HL-60/S4 treated with phorbol 12-myristate 13-acetate at 8.2 ng/mL for 4 days and 3 days (cell line): ENCODE measurements around the gene FGD1.
"Not testable (repeated sequence)": the region's sequence is repeated elsewhere in the genome, so short reads cannot be mapped to it uniquely, and the experiment has no call there.

Experiments used
- in situ Hi-C: fragments of 300-500 bp; cut with MboI; formaldehyde crosslinking; loops from 2 replicates; pipeline ENCODE4 v1.15.0; 2022; ENCODE audit warnings: low sequenced_read_pairs

The FGD1 gene

DNA sequence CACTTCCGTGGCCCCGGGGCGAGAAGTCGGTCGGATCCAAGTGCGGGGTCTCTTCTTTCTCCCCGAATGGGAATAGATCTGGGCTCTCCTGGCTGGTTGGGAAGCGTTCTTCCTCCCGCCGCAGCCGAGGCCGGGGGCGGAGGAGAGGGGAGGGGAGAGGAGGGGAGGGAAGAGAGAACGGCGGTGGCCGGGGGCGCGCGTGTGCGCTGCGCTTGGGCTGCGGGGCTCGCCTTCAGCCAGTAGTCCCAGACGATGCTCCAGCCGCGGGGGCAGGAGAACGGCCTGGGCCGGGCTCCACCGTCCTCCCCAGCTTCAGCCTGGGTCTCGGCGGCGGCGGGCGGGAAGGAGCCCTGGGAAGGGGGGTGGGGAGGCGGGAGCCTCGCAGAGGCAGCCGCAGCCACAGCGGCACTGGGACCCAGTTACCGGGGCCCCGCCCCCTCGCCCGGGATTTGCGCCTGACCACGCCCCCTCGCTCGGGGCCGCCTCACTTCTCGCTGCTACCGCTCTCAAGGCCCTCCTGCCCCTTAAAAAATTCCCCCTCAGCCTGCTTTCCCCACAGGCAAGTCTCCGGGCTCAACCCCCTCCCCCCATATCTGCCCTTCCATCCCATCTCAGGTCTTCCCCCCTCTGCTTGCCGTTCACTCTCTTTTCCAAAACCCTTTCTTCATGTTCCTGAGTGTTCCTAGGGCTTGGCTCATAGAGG, at the start of gene FGD1:
TSS of gene FGD1 (minus strand) at position 421 of the 703 bp plus-strand sequence. CDS start 802 bp downstream, outside the sequence.
- in situ Hi-C loops = no loop called here

DNA sequence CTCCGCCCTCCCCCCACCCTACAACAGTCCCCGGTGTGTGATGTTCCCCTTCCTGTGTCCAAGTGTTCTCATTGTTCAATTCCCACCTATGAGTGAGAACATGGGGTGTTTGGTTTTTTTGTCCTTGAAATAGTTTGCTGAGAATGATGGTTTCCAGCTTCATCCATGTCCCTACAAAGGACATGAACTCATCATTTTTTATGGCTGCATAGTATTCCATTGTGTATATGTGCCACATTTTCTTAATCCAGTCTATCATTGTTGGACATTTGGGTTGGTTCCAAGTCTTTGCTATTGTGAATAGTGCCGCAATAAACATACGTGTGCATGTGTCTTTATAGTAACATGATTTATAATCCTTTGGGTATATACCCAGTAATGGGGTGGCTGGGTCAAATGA, 46.2 kb upstream of the FGD1 start:
- in situ Hi-C loops = not testable (repeated sequence)

DNA sequence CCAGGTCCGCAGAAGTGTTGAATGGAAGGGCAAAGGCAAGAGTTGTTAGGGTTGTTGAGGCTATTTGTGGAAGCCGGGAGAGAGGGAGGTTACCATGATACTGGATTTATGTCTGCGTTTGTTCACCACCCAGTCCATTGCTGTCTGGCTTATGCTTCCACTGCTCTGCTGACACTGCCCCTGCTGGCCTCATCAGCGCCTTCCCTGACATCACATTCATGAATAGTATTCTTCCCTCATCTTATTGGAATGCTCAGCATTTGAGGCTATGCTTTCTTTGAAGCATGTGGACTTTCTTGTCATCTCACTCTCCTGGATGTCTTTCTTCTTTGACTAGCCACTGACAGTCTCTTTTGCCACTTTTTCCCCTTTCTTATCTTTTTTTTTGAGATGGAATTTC, 44.3 kb upstream of the FGD1 start:
- in situ Hi-C loops = no loop called here

DNA sequence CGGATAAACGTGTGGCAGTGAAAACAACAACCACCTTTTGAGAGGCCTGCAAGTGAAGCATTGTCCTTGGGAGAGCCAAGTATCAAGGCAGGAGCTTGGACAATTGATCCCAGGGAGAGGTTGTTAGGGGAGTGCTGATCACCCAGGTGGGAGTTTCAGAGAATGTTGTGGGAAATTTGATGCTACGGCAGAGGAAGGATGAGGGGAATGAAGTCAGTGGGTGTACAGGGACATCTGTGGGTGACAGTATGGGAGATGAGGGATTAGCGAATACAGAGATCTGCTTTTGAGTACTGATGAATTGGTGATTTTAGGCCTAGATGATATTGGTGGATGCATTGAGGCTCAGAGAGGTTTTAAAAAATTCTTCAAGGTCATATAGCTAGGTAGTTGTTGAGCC, 38.2 kb upstream of the FGD1 start:
- in situ Hi-C loops = no loop called here

DNA sequence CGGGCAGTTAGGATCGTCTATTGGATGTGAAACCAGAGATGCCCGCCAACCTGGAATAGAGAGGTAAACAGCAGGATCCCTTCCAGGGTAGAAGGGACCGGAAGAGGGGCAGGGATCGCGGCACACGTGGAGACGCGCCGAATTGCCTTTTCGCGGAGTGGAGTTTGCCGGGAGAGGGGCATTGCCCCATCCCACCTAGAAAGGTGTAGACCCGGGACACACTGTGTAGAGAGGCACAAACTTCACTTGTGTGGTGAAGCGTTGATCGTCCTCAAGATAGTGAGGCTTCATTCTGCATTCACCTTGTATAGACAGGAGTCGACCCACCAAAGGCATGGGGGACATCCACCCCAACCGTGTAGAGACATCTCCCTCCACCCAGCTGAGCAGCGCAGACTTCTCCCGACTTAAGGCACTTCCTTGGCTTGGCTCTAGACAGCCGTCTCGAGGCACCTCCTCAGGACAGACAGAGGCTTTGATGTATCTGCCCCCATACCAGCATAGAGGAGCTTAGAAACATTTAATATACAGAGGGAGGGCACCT, 34.4 kb upstream of the FGD1 start:
- in situ Hi-C loops = no loop called here

DNA sequence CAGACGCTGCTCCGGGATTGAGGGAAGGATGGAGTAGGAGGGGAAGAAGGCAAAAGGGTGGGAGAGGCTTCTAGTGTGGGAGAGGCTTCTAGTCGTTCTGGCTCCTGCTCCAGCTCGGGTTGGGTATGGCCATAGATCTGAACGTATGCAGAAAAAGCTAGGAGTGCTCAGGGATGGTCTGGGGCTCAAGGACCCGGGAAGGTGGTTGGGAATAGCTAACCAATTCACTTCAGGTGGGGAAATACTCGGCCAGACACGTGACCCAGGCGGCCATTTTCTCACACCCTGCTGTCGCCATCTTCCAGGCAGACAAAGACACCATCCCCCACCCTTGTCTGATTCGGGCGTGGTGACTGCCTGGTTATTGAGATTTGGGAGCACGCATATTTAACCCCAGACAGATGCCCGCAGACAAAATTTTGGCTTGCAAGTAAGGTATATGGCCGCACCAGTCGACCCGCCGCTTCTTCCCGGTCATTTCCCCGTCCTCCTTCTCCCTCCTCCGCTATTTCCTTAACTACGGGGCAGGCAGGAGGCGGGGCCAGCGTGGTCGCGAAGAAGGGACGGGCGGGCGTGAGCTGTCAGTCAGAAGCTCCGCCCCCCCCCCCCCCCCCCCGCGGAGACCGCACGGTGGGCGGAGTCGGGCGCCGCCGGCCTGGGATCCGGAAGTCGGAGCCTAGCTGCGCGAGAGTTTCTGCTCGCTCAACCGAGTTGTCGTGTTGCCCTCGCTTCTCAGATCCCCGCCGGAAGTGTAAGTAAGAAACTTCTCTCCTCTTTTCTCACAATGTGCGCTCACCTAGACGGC, 33.7 kb upstream of the FGD1 start, which contains the start of gene GNL3L:
TSS of gene GNL3L (plus strand) at position 668 of the 805 bp plus-strand sequence. CDS start 2,348 bp downstream, outside the sequence.
- in situ Hi-C loops = no loop called here

DNA sequence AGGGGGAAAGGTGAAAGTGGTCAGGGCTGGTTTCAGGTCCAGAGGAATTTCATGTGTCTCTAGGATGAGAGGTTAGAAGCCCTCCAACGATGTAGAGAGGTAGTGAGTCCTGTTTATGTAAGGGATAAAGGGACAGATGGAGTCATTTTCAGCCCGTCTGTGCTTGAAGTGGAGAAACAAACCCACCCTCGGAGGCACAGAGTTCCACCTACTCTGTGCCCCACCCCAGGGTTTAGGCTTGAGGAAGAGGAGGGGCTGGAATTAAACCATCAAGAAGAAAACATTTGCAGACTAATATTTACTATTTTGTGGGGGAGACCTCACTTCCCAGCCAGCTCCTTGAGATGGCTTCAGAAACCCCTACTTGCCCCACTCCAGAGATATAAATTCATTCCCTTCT, 33.1 kb upstream of the FGD1 start:
- in situ Hi-C loops = no loop called here

DNA sequence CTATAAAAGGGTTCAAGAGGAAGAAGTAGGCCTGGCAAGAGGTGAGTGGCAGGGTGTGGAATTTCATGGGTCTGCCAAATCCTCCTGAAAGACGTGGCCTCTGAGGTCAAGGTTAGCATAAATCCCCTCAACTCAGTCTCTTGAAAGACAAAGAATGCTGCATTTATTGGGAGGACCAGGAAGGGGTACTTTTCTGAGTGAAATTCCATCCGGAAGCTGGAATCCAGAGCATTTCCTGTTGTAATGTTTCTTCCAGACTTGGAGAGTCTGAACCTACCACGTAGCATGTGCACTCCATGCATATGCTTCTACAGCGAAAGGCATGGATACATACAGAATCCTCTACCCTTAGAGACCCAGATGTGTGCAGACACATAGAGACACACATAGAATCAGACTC, 13.4 kb upstream of the FGD1 start:
- in situ Hi-C loops = no loop called here

DNA sequence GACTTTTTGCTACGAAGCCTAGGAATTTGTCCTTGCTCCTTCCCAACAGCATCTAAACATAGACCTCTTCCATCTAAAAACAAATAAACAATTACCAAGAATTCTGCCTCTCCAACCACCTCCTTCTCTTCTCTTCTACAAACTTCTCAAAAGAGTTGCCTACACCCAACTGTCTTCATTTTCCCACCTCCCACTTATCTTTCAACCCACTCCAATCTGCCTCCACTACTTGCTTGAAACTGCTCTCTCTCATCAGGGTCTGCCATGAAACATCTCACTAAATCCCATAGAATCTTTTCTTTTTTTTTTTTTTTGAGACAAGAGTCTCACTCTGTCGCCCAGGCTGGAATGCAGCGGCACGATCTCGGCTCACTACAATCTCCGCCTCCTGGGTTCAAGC, 902 bp upstream of the FGD1 start:
- in situ Hi-C loops = no loop called here

DNA sequence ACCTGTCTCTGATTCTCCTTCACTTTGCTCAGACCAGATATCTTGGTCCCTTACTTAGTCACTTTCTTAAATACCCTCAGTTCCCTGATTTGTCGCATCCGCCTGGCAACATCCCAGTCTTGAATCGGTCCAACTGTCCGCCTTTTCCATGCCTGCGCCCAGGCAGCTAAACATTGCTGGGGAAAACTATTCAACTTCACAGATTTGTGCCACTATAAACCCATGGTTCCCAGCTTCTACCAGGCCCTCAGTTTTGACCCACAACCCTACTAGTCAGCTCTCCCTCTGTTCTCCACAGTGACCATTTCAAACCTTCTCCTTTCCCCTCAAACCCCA, 451 bp upstream of the FGD1 start:
- in situ Hi-C loops = no loop called here

DNA sequence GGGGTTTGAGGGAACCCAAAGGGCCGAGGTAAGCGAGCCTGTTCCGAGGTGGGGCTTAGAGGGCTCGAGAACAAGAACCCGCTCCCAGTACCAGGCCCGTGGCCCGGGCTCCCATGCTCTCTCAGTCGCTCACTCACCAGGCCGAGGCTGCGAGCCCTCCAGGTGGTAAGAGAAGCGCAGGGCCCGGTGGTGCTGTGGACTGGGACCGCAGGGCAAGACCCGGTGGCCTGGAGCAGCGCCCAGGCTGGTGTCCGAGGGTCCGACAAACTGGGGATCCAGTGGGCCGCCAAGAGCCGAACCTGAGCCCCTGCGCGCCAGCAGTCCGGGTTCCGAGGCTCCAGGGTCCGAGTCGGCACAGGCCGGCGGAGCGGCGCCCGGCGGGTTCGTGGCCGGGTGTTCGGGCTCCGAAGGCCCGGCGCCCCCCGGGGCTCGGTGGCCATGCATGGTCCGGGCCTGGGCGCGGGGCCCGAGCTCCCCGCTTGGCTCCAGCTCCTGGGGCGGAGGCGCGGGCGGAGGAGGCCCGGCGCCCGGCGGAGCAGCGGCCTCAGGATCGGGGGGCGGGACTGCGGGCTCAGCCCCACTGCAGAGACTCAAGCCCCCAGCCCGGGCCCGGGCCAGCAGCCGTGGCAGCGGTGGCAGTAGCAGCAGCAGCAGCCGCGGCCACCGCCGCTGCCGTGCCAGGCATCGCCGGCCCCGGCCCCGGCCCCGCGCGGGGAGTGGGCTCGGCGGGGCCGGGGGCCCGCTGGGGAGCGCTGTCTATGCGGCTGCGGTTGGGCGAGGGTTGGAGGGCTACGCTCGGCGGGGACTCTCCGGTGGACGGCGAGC, 833 bp downstream of the FGD1 start:
- in situ Hi-C loops = no loop called here

DNA sequence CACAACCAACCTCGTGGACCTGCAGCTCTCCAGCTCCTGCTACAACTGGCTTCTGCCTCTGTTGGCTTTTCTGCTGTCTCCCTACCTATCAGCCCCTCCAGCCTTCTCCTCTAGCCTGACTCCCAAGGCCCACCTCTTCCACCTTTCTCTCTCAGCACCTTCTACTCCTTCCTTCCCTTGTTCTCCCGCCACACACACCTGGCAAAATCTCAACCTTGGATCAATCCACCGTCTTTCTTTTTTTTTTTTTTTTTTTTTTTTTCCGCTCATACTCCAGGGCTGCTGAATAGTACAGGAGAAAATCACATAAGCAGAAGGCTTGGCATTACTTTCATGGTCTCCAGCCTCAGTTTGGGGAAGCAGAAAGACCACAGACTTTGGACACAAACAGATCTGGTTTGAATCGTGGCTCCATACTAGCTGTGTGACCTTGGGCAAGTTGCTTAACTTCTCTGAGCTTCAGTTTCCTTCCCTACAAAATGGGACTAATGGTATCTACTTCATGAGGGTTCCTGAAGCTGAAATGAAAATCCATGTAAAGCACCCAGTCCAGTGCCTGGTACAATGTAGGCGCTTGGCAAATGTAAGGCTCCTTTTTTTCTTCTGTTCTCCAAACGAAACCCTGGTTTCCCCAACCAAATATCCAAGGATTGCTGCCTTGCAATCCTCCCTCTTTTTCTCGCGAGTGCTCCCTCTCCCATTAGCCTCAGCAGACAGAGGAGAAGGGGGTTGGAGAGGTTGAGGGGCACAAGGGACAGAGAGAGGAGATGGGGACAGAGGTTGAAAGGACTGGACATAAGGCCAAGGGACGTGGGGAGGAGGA, 1.7 kb downstream of the FGD1 start:
- in situ Hi-C loops = no loop called here

DNA sequence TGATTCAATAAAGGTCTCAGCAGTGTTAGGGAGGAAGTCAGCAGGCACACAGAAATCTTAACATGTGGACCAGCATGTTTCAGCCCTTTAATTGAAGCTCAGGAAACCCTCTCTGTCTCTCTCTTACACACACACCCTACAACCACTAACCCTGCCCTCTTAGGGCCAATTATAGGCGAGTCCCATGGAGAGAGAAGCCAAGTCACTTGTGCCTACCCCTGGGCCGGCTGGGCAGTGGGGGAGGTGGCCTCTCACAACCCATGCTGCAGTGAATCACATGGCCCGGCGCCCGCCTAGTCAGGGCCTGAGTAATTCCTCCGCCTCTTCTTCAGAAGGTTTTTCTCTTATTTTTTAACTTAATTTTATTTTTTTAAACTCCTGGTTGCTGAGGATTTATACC, 3.7 kb downstream of the FGD1 start:
- in situ Hi-C loops = no loop called here

DNA sequence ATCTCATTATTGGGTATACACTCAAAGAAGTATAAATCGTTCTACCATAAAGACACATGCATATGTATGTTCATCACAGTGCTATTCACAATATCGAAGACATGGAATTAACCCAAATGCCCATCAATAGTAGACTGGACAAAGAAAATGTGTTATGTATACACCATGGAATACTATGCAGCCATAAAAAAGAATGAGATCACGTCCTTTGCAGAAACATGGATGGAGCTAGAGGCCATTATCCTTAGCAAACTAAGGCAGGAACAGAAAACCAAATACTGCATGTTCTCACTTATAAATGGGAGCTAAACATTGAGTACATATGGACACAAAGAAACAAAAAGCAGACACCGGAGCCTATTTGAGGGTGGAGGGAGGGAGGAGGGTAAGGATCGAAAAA, 6.2 kb downstream of the FGD1 start:
- in situ Hi-C loops = not testable (repeated sequence)

DNA sequence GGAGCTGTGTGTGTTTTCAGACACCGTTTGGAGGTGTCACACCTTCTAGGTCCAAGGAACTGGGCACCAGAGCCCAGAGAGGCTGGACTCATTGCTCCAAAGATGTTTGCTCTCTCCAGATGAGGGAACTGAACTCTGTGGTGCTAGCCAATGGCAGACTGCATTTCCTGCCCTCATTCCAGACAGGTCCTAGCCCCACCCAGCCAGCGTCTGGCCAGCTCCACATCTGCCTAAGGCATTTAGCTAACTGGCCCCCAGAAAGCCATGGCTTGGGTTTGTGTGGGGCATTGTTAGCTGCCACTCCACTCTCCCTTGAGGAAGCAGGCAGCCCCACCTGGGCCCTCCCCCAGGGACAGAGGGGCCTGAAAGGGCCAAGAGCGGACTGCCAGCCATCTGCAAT, 11.4 kb downstream of the FGD1 start:
- in situ Hi-C loops = no loop called here

DNA sequence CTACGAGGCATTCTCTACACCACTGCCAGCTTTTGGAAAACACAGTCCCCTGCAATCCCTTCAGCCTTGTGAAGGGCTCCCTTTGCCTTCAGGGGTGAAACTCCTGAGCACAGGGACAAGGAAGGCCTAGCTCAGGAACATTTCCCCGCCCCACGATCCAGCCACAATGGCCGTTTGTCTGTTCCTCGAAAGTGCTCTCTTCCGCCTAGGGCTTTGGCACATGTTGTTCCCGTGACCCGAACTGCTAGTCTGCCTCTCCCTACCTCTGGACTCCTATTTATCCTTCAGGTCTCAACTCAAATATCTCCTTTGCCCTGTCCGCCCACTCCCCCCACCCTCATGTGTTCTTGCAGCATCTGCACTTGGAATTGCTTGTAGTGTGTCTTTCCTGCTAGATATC, 12.1 kb downstream of the FGD1 start:
- in situ Hi-C loops = no loop called here

DNA sequence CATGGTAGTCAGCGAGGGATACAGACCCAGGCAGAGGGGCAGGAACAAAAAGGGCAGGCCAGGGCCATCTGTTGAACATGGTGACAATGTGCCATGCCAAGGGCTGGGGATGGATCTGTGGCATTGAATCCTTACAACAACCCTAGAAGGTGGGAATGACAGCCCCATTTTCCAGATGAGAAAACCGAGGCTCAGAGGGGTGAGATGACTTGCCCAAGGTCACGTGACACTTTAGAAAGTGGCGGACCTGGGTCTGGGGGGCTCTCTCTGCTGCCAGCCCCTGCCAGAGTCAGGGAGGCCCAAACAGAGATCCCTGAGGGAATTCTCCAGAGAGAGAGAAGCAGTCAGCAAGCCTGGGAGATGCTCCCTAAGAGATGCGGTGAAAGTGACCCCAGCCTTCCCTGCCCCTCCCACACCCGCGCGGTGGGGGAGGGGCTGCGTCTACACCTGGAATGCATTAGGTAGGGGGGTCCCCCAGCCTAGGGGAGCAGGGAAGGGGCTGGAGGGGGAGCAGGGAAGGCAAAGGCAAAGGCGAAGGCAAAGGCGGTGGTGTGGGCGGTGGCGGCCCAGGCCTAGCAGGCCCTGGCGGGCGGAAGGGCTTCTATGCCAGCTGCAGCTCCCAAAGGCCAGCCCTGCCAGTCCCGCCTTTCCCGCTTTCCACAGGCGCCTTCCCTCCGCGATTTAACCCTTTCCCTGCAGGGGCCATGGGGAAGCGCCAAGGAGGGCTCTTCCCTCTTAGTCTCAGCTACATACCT, 13.0 kb downstream of the FGD1 start:
- in situ Hi-C loops = no loop called here

DNA sequence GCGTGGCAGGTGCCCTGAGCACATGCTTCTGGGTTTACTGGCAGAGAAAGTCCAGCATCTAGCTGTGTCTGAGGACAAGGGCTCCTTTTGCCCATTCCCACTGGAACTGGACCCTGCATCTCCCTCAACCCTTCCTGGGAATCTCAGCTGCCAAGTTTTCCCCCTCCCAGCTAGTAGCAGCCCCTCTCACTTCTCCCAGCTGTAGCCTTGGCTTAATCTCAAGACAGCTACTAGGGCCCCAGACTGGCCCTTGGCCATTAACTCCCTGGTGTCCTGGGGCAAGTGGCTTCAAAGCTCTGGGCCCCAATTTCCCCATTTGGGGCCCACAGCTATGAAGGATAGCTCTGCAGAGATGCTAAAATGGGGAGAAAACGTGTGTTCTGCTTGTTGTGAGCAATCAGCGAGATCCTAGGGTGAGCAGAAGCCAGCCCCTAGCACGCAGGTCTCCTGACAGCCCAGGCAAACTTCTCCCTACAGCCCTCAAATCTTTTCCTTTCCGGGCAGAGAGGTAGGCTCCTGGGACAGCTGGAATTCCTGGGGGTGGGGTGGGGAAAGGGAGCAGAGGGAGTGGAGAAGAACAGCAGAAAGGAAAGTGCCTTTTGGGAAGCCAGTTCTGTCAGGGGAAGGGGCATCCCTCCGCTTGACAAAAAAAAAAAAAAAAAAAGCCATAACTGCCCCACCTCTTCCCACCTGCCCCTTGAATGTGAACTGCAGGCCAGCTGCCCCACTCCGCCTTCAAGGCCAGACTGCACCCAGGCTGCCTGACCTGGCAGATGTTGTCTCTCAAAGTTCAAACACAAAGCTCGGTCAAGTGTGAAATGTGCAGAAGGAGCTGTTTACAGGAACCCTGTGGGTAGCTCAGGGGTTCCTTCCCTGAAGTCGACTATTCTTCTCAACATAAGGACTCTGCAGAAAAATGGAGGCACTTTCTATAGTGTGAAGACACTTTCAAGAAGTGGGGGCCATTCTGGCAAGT, 16.6 kb downstream of the FGD1 start:
- in situ Hi-C loops = no loop called here
